Measurements from ENCODE around the gene CRELD2.

CRELD2 gene

GRCh38 chr22:49951986-49952896, 33.8 kb downstream of the CRELD2 start:
- no peak overlapping the region for H3K4me3 ChIP-seq (ENCODE audit: low read depth in 1 of 2, low read length in 2 of 2)
- H4K20me1 ChIP-seq (ENCODE audit: insufficient read depth, low read length) = no peaks in the 10 kb centered on the region
- H2AFZ ChIP-seq (ENCODE audit: low read depth, low read length) = no peak overlapping the region
- no peaks in the 10 kb centered on the region for H3K79me2 ChIP-seq (ENCODE audit: insufficient read depth, low read length)
- no peak overlapping the region for H3K27ac ChIP-seq (ENCODE audit: low read length)
- H3K4me1 ChIP-seq (ENCODE audit: insufficient read depth, low read length) = no peaks in the 10 kb centered on the region
- no peak for TF ChIP-seq EZH2 (IDR thresholded peaks at IDR 0.05; ENCODE audit: borderline replicate concordance, low read depth, low read length, severe bottlenecking)
- TF ChIP-seq CTCF (IDR thresholded peaks at IDR 0.05; ENCODE audit: borderline replicate concordance, extremely low read depth, low read length, poor library complexity, severe bottlenecking) = no peak
- no peaks in the 10 kb centered on the region for H3K9me3 ChIP-seq (ENCODE audit: insufficient read depth, low read length, severe bottlenecking)
- H3K36me3 ChIP-seq (ENCODE audit: insufficient read depth, low read length) = no peaks in the 10 kb centered on the region
- DNase-seq = no peak
- H3K4me2 ChIP-seq (ENCODE audit: insufficient read depth, low read length) = no peak overlapping the region
- no peaks in the 10 kb centered on the region for H3K27me3 ChIP-seq (ENCODE audit: insufficient read depth, low read length, poor library complexity)
- H3K9ac ChIP-seq (ENCODE audit: low read depth, low read length) = no peak overlapping the region
- no peak for ATAC-seq (ENCODE audit: insufficient read depth, low read depth)

GRCh38 chr22:49953027-49953679, 34.7 kb downstream of the CRELD2 start:
- H3K4me3 ChIP-seq (ENCODE audit: low read depth in 1 of 2, low read length in 2 of 2) = no peak overlapping the region
- DNase-seq (no peak), ATAC-seq (ENCODE audit: insufficient read depth, low read depth) (no peak)
- H3K9ac ChIP-seq (ENCODE audit: low read depth, low read length) = no peak overlapping the region
- no peaks in the 10 kb centered on the region for H3K36me3 ChIP-seq (ENCODE audit: insufficient read depth, low read length)
- H3K27me3 ChIP-seq (ENCODE audit: insufficient read depth, low read length, poor library complexity) = no peaks in the 10 kb centered on the region
- no peaks in the 10 kb centered on the region for H3K9me3 ChIP-seq (ENCODE audit: insufficient read depth, low read length, severe bottlenecking)
- H3K27ac ChIP-seq (ENCODE audit: low read length) = no peak overlapping the region
- no peaks in the 10 kb centered on the region for H3K79me2 ChIP-seq (ENCODE audit: insufficient read depth, low read length)
- no peak overlapping the region for H2AFZ ChIP-seq (ENCODE audit: low read depth, low read length)
- TF ChIP-seq EZH2 (IDR thresholded peaks at IDR 0.05; ENCODE audit: borderline replicate concordance, low read depth, low read length, severe bottlenecking) = no peak
- no peak for TF ChIP-seq CTCF (IDR thresholded peaks at IDR 0.05; ENCODE audit: borderline replicate concordance, extremely low read depth, low read length, poor library complexity, severe bottlenecking)
- H4K20me1 ChIP-seq (ENCODE audit: insufficient read depth, low read length) = no peaks in the 10 kb centered on the region
- no peak overlapping the region for H3K4me2 ChIP-seq (ENCODE audit: insufficient read depth, low read length)
- no peaks in the 10 kb centered on the region for H3K4me1 ChIP-seq (ENCODE audit: insufficient read depth, low read length)

GRCh38 chr22:49953680-49954344, 35.4 kb downstream of the CRELD2 start:
- no peak overlapping the region for H3K4me2 ChIP-seq (ENCODE audit: insufficient read depth, low read length)
- H2AFZ ChIP-seq (ENCODE audit: low read depth, low read length) = no peak overlapping the region
- H3K9ac ChIP-seq (ENCODE audit: low read depth, low read length) = no peak overlapping the region
- H4K20me1 ChIP-seq (ENCODE audit: insufficient read depth, low read length) = no peaks in the 10 kb centered on the region
- ATAC-seq (ENCODE audit: insufficient read depth, low read depth) (no peak), DNase-seq (no peak)
- no peaks in the 10 kb centered on the region for H3K9me3 ChIP-seq (ENCODE audit: insufficient read depth, low read length, severe bottlenecking)
- no peak overlapping the region for H3K4me3 ChIP-seq (ENCODE audit: low read depth in 1 of 2, low read length in 2 of 2)
- TF ChIP-seq EZH2 (IDR thresholded peaks at IDR 0.05; ENCODE audit: borderline replicate concordance, low read depth, low read length, severe bottlenecking) (no peak), CTCF (IDR thresholded peaks at IDR 0.05; ENCODE audit: borderline replicate concordance, extremely low read depth, low read length, poor library complexity, severe bottlenecking) (no peak)
- H3K79me2 ChIP-seq (ENCODE audit: insufficient read depth, low read length) = no peaks in the 10 kb centered on the region
- no peaks in the 10 kb centered on the region for H3K36me3 ChIP-seq (ENCODE audit: insufficient read depth, low read length)
- H3K4me1 ChIP-seq (ENCODE audit: insufficient read depth, low read length) = no peaks in the 10 kb centered on the region
- H3K27me3 ChIP-seq (ENCODE audit: insufficient read depth, low read length, poor library complexity) = no peaks in the 10 kb centered on the region
- H3K27ac ChIP-seq (ENCODE audit: low read length) = no peak overlapping the region
